Left ventricle myocardium inferior (tissue), 1 donor: Measurements from ENCODE around the gene MEGF9. TPM values are rescaled to one million over a fixed set of nuclear protein-coding genes. Genes with fewer than 3 reads are reported as not detected.

Source experiments
- DNase-seq: peaks from one replicate; pipeline ENCODE4 v3.0.0-alpha.2; 2020
- H3K27ac ChIP-seq: fragments of 200-600 bp; replicated peaks from 2 replicates; pipeline ENCODE4 v1.8.0; 2021
- H3K27me3 ChIP-seq: fragments of 200-600 bp; 2 replicates; pipeline ENCODE4 v1.8.0; 2021; ENCODE audit warnings: low read depth
- H3K36me3 ChIP-seq: fragments of 200-600 bp; 2 replicates; pipeline ENCODE4 v1.8.0; 2021
- H3K4me1 ChIP-seq: fragments of 200-600 bp; 2 replicates; pipeline ENCODE4 v1.8.0; 2021
- H3K4me3 ChIP-seq: fragments of 200-600 bp; 2 replicates; pipeline ENCODE4 v1.8.0; 2021; ENCODE audit warnings: mild to moderate bottlenecking, moderate library complexity
- H3K9me3 ChIP-seq: fragments of 200-600 bp; replicated peaks from 2 replicates; pipeline ENCODE4 v1.8.0; 2021
- intact Hi-C: fragments of 100-400 bp; cut with micrococcal nuclease; formaldehyde crosslinking; loops from one replicate; pipeline ENCODE4 v1.11.0; 2022
- total RNA-seq: library from RNA; stranded (reverse); fragmentation: NEBNext Ultra II Directional; extraction: Animal tissue kit (Norgen Biotek cat#: 25700); gene quantifications from one replicate; pipeline ENCODE4 v1.2.1, GENCODE V29; 2021
- TF ChIP-seq, protein P1 (sequence below): fragments of 200-600 bp; IDR thresholded peaks from 2 replicates; pipeline ENCODE4 v1.8.0; 2021; ENCODE audit warnings: antibody characterized with exemption, mild to moderate bottlenecking, borderline replicate concordance
- donor health status: DM: no; HTN: yes; CAD: no; lungs with severe emphysema.

MEGF9 gene
- total RNA-seq, 1 donor from 2014 or later, result 5.1 TPM

DNA sequence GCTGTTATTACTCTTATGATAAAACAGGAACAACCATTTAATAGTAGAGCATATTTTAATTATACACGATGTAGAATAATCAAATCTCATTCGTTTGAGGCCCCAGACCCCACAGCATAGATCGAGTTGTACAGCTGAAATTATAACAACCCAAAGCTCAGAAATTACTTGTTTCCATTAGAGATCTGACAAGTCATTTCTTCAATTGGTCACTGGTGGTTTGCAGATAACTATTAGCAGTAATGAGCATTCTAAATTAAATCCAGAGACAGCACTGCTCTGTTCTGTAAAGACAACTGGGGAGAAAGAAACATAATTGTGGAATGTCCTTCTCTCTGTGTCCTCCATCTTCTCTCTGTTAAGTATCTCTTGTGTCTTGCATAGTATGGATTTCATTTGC is 147.2 kb downstream of the MEGF9 start:
- TF ChIP-seq, protein P1, sequence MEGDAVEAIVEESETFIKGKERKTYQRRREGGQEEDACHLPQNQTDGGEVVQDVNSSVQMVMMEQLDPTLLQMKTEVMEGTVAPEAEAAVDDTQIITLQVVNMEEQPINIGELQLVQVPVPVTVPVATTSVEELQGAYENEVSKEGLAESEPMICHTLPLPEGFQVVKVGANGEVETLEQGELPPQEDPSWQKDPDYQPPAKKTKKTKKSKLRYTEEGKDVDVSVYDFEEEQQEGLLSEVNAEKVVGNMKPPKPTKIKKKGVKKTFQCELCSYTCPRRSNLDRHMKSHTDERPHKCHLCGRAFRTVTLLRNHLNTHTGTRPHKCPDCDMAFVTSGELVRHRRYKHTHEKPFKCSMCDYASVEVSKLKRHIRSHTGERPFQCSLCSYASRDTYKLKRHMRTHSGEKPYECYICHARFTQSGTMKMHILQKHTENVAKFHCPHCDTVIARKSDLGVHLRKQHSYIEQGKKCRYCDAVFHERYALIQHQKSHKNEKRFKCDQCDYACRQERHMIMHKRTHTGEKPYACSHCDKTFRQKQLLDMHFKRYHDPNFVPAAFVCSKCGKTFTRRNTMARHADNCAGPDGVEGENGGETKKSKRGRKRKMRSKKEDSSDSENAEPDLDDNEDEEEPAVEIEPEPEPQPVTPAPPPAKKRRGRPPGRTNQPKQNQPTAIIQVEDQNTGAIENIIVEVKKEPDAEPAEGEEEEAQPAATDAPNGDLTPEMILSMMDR, result no peak
- no peaks in the 10 kb centered on the region for H3K27me3 ChIP-seq
- H3K4me1 ChIP-seq, result peaks cover 35% of the 10 kb centered on the region
- no peaks in the 10 kb centered on the region for H3K9me3 ChIP-seq
- no peak overlapping the region for H3K27ac ChIP-seq
- no peak for DNase-seq
- peaks cover 78% of the 10 kb centered on the region for H3K36me3 ChIP-seq
- no peak overlapping the region for H3K4me3 ChIP-seq
- intact Hi-C loops, result no loop called here

DNA sequence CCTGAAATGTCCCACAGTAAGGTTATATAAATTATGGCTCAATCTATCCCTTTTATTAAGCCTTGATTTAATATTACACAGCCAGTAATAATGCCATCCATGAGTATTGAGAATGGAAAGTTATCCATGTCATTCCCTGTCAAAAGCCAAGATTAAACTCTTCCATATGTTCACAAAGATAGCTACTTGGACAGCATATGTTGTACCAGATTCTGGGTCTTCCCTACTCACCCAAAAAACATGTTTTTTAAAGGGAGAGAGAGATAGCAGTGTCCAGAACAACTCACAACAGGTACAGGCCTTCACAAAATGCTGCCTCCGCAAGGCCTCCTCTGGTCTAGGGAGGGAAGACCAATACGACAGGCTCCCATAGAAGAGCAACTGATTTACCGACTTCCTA is 149.7 kb downstream of the MEGF9 start:
- H3K36me3 ChIP-seq, result peaks cover 56% of the 10 kb centered on the region
- intact Hi-C loops, result no loop called here

DNA sequence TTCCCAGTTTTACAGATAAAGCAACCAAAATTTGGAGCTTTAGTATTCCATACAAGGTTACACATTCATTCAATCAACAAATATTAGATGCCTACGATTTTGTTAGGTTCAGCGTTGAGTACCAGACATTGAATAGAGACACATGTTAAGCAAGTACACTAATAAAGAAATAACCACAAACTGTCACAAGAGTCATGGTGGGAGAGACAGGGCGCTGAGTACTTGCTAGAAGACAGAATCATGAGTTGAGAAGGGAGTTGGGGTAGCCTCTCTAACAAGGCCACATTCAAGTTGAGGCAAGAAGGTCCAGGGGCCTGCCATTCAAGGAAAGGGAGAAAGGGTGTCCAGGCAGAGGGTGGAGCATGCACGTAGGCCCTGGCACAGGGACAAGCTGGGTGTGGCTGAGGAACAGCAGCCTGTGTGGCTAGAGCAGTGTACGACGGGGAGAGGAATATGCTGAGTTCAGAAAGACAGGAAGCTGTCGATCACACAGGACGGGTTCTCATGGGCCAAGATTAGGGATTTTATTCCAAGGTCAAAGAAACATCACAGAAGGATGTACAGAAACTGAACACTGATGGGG is 151.3 kb downstream of the MEGF9 start:
- H3K27me3 ChIP-seq, result no peaks in the 10 kb centered on the region
- peaks cover 12% of the 10 kb centered on the region for H3K4me1 ChIP-seq
- no peaks in the 10 kb centered on the region for H3K9me3 ChIP-seq
- intact Hi-C loops, result no loop called here
- H3K4me3 ChIP-seq, result no peak overlapping the region
- peaks cover 44% of the 10 kb centered on the region for H3K36me3 ChIP-seq
- peak; percentile 39 for DNase-seq
- no peak overlapping the region for H3K27ac ChIP-seq
- TF ChIP-seq, protein P1, result no peak

More for the DNA sequence above, 149.7 kb downstream of the MEGF9 start:
- TF ChIP-seq, protein P1, result no peak
- peaks cover 13% of the 10 kb centered on the region for H3K4me1 ChIP-seq
- no peaks in the 10 kb centered on the region for H3K27me3 ChIP-seq
- H3K27ac ChIP-seq, result no peak overlapping the region
- no peaks in the 10 kb centered on the region for H3K9me3 ChIP-seq
- DNase-seq, result no peak
- H3K4me3 ChIP-seq, result no peak overlapping the region

GRCh38 chr9:120561709-120562108 is 152.6 kb downstream of the MEGF9 start:
- peaks cover 32% of the 10 kb centered on the region for H3K36me3 ChIP-seq
- DNase-seq, result no peak
- H3K27me3 ChIP-seq, result no peaks in the 10 kb centered on the region
- no peak overlapping the region for H3K27ac ChIP-seq
- intact Hi-C loops, result no loop called here
- TF ChIP-seq, protein P1, result no peak
- peaks cover 16% of the 10 kb centered on the region for H3K4me1 ChIP-seq
- no peaks in the 10 kb centered on the region for H3K9me3 ChIP-seq
- H3K4me3 ChIP-seq, result no peak overlapping the region

- Histone ChIP-seq H3K27me3 (no peaks in the 10 kb centered on the region), H3K4me3 (no peak overlapping the region), H3K36me3 (peaks cover 25% of the 10 kb centered on the region), H3K9me3 (no peaks in the 10 kb centered on the region), H3K27ac (no peak overlapping the region), H3K4me1 (peaks cover 16% of the 10 kb centered on the region)
- no peak for DNase-seq
- intact Hi-C loops, result no loop called here
- TF ChIP-seq, protein P1, result no peak
Observed at GRCh38 chr9:120559546-120559945, 154.7 kb downstream of the MEGF9 start.
